Endothelial cell of umbilical vein (primary cell): Measurements from ENCODE around the gene DMRTB1. TPM values are rescaled to one million over a fixed set of nuclear protein-coding genes. Genes with fewer than 3 reads are reported as not detected.

Experiments used
- BruUV-seq: library from RNA; stranded (reverse); fragments of 400-500 nt; replicated peaks from 2 replicates; lab custom pipeline; 2021; lab: Mats Ljungman, UMichigan
- CTCF ChIA-PET: fragments of 300-600, 350-600 bp; sonication (Branson Sonifier 250); formaldehyde crosslinking; loops from one replicate; lab custom pipeline; 2021; ENCODE audit warnings: antibody characterized with exemption, inconsistent platforms; lab: Charles Lee
- POLR2A ChIA-PET: fragments of 300-600, 350-600 bp; sonication (Branson Sonifier 250); formaldehyde crosslinking; loops from one replicate; lab custom pipeline; 2021; ENCODE audit warnings: antibody characterized with exemption, inconsistent platforms; lab: Charles Lee
- DNase-seq: peaks from one replicate; pipeline ENCODE4 v3.0.0-alpha.2; 2011; ENCODE audit warnings: low read depth, low spot score
- FAIRE-seq: peaks from 2 replicates; lab custom pipeline; 2011; peaks lifted over from hg19 to GRCh38; lab: Jason Lieb, UNC
- H2AFZ ChIP-seq: 2 replicates; pipeline ENCODE4 v1.6.0; 2012; ENCODE audit warnings: low read depth, low read length, control low read depth, inconsistent platforms
- H3K27ac ChIP-seq: 2 replicates; pipeline ENCODE4 v1.5.1; 2011; ENCODE audit warnings: low read depth, mild to moderate bottlenecking, control low read depth, low read length, moderate library complexity; ENCODE audit not compliant: insufficient read depth
- H3K27me3 ChIP-seq, 2 experiments: 2 replicates each; pipeline versions ENCODE4 v1.6.0 to v1.6.1; 2011; ENCODE audit warnings: low read length in 2 of 2, mixed read lengths in 1 of 2; ENCODE audit not compliant: control insufficient read depth in 2 of 2, insufficient read depth in 2 of 2
- H3K36me3 ChIP-seq, 2 experiments: 2 replicates in 1 of 2; 3 replicates in 1 of 2; pipeline ENCODE4 v1.5.1; 2011; ENCODE audit warnings: low read length in 2 of 2, mild to moderate bottlenecking in 1 of 2, moderate library complexity in 1 of 2; ENCODE audit not compliant: control insufficient read depth in 2 of 2, insufficient read depth in 2 of 2; ENCODE audit errors: extremely low read depth in 1 of 2
- H3K4me1 ChIP-seq: 3 replicates; pipeline ENCODE4 v1.5.1; 2011; ENCODE audit warnings: mild to moderate bottlenecking, low read length; ENCODE audit not compliant: control insufficient read depth, insufficient read depth; ENCODE audit errors: extremely low read depth
- H3K4me2 ChIP-seq: 2 replicates; pipeline ENCODE4 v1.6.1; 2011; ENCODE audit warnings: low read length, control low read depth, mixed read lengths; ENCODE audit not compliant: insufficient read depth
- H3K4me3 ChIP-seq, 3 experiments: fragments of 200-600 bp in 1 of 3; sonication (generic), shearing (Covaris generic) in 1 of 3; replicated peaks in 1 of 3; 2 replicates each; pipeline ENCODE4 v1.5.1; 2011 to 2016; ENCODE audit warnings: control low read depth in 3 of 3, low read length in 3 of 3, mild to moderate bottlenecking in 2 of 3, inconsistent platforms in 1 of 3, low read depth in 1 of 3, moderate library complexity in 1 of 3; ENCODE audit not compliant: insufficient read depth in 1 of 3
- H3K79me2 ChIP-seq: 2 replicates; pipeline ENCODE4 v1.6.0; 2012; ENCODE audit warnings: low read length, inconsistent platforms; ENCODE audit not compliant: control insufficient read depth, insufficient read depth
- H3K9ac ChIP-seq: replicated peaks from 2 replicates; pipeline ENCODE3; 2011; ENCODE audit warnings: low read length, control low read depth; ENCODE audit not compliant: insufficient read depth; ENCODE audit errors: extremely low read depth
- H3K9me1 ChIP-seq: replicated peaks from 3 replicates; pipeline ENCODE4 v1.6.0; 2011; ENCODE audit warnings: mild to moderate bottlenecking, low read length; ENCODE audit not compliant: control insufficient read depth, insufficient read depth; ENCODE audit errors: extremely low read depth
- H3K9me3 ChIP-seq: replicated peaks from 2 replicates; pipeline ENCODE4 v1.5.1; 2012; ENCODE audit warnings: low read length, inconsistent platforms; ENCODE audit not compliant: control insufficient read depth, insufficient read depth
- H4K20me1 ChIP-seq: replicated peaks from 2 replicates; pipeline ENCODE3; 2011; ENCODE audit warnings: mild to moderate bottlenecking, low read length; ENCODE audit not compliant: control insufficient read depth, insufficient read depth; ENCODE audit errors: extremely low read depth
- FOS ChIP-seq: IDR thresholded peaks from 2 replicates; pipeline ENCODE4 v1.6.1; 2011; ENCODE audit warnings: mild to moderate bottlenecking, low read length, moderate library complexity, borderline replicate concordance; ENCODE audit not compliant: insufficient read depth
- GATA2 ChIP-seq: IDR thresholded peaks from 2 replicates; pipeline ENCODE4 v1.7.0; 2011; ENCODE audit warnings: low read depth, mild to moderate bottlenecking, moderate library complexity, mixed read lengths, low read length; ENCODE audit not compliant: insufficient read length, insufficient read depth
- MAX ChIP-seq: IDR thresholded peaks from 2 replicates; pipeline ENCODE4 v1.6.1; 2011; ENCODE audit not compliant: insufficient read depth, insufficient read length
- dilution Hi-C: fragments of 300-500 bp; cut with MboI; formaldehyde crosslinking; loops from one replicate; pipeline ENCODE4 v1.15.0; 2019; ENCODE audit warnings: low sequenced_read_pairs; ENCODE audit not compliant: extremely low pct_ligation_motif_present
- intact Hi-C: fragments of 100-400 bp; cut with micrococcal nuclease; formaldehyde crosslinking; loops from one replicate; pipeline ENCODE4 v1.10.0; 2022
- polyA plus RNA-seq, 4 experiments: library from polyadenylated mRNA; depleted of rRNA in 3 of 4; stranded (reverse) in 3 of 4; unstranded in 1 of 4; fragments of >200 nt; gene quantifications; 2 replicates each; pipeline versions ENCODE4 v1.2.1 to v1.2.3, GENCODE V29; 2011 to 2012; ENCODE audit warnings: missing spikeins in 1 of 4
- total RNA-seq: library from RNA; stranded (reverse); gene quantifications from 2 replicates; pipeline ENCODE4 v1.2.3, GENCODE V29; 2021

DMRTB1 gene
- total and polyA plus RNA-seq, 2 donors (not counting 3 experiments of a cell fraction or from before 2014, with no cell fraction given): not detected

GRCh38 chr1:53483656-53484055 lies 24.5 kb downstream of the DMRTB1 start:
- CTCF ChIA-PET: interaction anchor here (1.0 to 4.3 kb wide), 3 partner anchors 11 to 1326 kb away, joined by 3 to 26 read pairs (median 3); no protein-coding TSS in a partner anchor
- Histone ChIP-seq H3K36me3 (no peaks in the 10 kb centered on the region), H3K9me1 (no peaks in the 10 kb centered on the region), H2AFZ (no peak overlapping the region), H3K27ac (no peak overlapping the region), H3K79me2 (no peaks in the 10 kb centered on the region), H3K27me3 (peaks cover 5 to 8% of the 10 kb centered on the region in 2 experiments), H3K4me1 (no peaks in the 10 kb centered on the region), H3K4me3 (no peak overlapping the region), H3K4me2 (no peak overlapping the region), H3K9me3 (no peaks in the 10 kb centered on the region), H3K9ac (no peak overlapping the region), H4K20me1 (no peaks in the 10 kb centered on the region)
- intact Hi-C loops (loop anchor here (2.0 kb wide), 1 partner anchor 205 kb away; no protein-coding TSS in a partner anchor), dilution Hi-C loops (no loop called here)
- FAIRE-seq (no peak), DNase-seq (no peak)
- no TSS peak for BruUV-seq
- POLR2A ChIA-PET: no interaction called here
- TF ChIP-seq FOS (no peak), GATA2 (no peak)

GRCh38 chr1:53484705-53485477 lies 25.7 kb downstream of the DMRTB1 start:
- no peaks in the 10 kb centered on the region for H3K9me1 ChIP-seq
- H2AFZ ChIP-seq: no peak overlapping the region
- H3K9me3 ChIP-seq: no peaks in the 10 kb centered on the region
- POLR2A ChIA-PET: no interaction called here
- dilution Hi-C loops: no loop called here
- H4K20me1 ChIP-seq: no peaks in the 10 kb centered on the region
- DNase-seq (no peak), FAIRE-seq (no peak)
- no peak overlapping the region for H3K4me2 ChIP-seq
- no peak overlapping the region for H3K4me3 ChIP-seq
- no TSS peak for BruUV-seq
- intact Hi-C loops: loop anchor here (1.0 to 5.0 kb wide), 5 partner anchors 204 to 1325 kb away; no protein-coding TSS in a partner anchor
- CTCF ChIA-PET: interaction anchor here (0.7 to 4.7 kb wide), 10 partner anchors 12 to 1325 kb away, joined by 3 to 50 read pairs (median 4); no protein-coding TSS in a partner anchor
- H3K4me1 ChIP-seq: no peaks in the 10 kb centered on the region
- H3K79me2 ChIP-seq: no peaks in the 10 kb centered on the region
- H3K27ac ChIP-seq: no peak overlapping the region
- no peak for TF ChIP-seq MAX
- peaks cover 3 to 8% of the 10 kb centered on the region in 2 experiments for H3K27me3 ChIP-seq
- H3K36me3 ChIP-seq: no peaks in the 10 kb centered on the region
- H3K9ac ChIP-seq: no peak overlapping the region
